ENCODE measurements around the gene FBRSL1. TPM values are rescaled to one million over a fixed set of nuclear protein-coding genes. Genes with fewer than 3 reads are reported as not detected.

The FBRSL1 gene
- total RNA-seq, 3 donors from 2014 or later: 3.5 to 9.8 (median 7.2) TPM

DNA sequence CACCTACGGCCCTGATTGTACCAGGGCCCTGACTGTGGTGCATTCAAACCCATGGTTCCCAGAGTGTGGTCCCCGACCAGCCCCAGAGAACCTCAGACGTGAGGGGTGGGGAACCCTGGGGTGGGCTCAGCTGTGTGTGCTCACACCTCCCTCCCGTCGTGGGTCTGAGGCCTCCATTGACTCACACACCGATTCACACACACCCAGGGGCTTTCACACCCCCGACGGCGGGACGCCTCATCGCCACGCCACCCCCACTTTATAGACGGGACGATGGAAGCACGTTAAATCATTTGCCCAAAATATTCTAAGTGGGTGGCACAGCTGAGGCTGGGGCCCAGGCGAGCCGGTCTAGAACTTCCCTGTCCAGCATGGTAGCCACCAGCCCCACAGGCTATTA lies 3.4 kb upstream of the FBRSL1 start:
- no peak for DNase-seq (ENCODE audit: low spot score in 2 of 2)
- intact Hi-C loops (cut with DNase I; ENCODE audit: low total_unique reads): no loop called here
- Histone ChIP-seq H3K27ac (no peak overlapping the region), H3K9me3 (no peaks in the 10 kb centered on the region), H3K27me3 (peaks cover 0 to 14% of the 10 kb centered on the region in 2 donors), H3K4me3 (no peak overlapping the region), H3K4me1 (peaks cover 2 to 4% of the 10 kb centered on the region in 2 donors), H3K36me3 (no peaks in the 10 kb centered on the region)
- TF ChIP-seq, protein P1, sequence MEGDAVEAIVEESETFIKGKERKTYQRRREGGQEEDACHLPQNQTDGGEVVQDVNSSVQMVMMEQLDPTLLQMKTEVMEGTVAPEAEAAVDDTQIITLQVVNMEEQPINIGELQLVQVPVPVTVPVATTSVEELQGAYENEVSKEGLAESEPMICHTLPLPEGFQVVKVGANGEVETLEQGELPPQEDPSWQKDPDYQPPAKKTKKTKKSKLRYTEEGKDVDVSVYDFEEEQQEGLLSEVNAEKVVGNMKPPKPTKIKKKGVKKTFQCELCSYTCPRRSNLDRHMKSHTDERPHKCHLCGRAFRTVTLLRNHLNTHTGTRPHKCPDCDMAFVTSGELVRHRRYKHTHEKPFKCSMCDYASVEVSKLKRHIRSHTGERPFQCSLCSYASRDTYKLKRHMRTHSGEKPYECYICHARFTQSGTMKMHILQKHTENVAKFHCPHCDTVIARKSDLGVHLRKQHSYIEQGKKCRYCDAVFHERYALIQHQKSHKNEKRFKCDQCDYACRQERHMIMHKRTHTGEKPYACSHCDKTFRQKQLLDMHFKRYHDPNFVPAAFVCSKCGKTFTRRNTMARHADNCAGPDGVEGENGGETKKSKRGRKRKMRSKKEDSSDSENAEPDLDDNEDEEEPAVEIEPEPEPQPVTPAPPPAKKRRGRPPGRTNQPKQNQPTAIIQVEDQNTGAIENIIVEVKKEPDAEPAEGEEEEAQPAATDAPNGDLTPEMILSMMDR (IDR thresholded peaks at IDR 0.05): no peak
- no peak for TF ChIP-seq POLR2AphosphoS5 (IDR thresholded peaks at IDR 0.05)

DNA sequence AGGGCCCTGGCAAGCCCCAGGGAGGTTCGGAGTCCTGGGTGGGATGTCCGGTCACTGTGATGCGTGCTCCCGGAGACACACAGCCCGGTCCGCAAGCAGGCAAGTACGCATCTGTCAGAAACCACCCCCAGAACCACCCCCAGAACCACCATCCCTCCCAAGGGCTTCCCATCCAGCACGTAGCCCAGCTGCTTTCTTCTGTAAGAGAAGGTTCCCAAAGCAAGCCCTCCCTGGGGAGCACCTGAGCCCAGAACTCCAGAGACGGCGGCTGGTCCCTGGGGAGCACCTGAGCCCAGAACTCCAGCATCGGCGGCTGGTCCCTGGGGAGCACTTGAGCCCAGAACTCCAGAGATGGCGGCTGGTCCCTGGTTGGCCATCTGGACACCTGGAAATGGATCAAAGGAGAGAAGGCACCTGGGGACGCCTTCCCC lies 2.6 kb upstream of the FBRSL1 start:
- Histone ChIP-seq H3K4me1 (peaks cover 9 to 12% of the 10 kb centered on the region in 2 donors), H3K27ac (no peak overlapping the region), H3K27me3 (peaks cover 0 to 6% of the 10 kb centered on the region in 2 donors), H3K36me3 (no peaks in the 10 kb centered on the region), H3K4me3 (no peak overlapping the region), H3K9me3 (no peaks in the 10 kb centered on the region)
- TF ChIP-seq POLR2A (IDR thresholded peaks at IDR 0.05): no peak
- DNase-seq (ENCODE audit: low spot score in 2 of 2): no peak
- intact Hi-C loops (cut with DNase I; ENCODE audit: low total_unique reads): no loop called here

DNA sequence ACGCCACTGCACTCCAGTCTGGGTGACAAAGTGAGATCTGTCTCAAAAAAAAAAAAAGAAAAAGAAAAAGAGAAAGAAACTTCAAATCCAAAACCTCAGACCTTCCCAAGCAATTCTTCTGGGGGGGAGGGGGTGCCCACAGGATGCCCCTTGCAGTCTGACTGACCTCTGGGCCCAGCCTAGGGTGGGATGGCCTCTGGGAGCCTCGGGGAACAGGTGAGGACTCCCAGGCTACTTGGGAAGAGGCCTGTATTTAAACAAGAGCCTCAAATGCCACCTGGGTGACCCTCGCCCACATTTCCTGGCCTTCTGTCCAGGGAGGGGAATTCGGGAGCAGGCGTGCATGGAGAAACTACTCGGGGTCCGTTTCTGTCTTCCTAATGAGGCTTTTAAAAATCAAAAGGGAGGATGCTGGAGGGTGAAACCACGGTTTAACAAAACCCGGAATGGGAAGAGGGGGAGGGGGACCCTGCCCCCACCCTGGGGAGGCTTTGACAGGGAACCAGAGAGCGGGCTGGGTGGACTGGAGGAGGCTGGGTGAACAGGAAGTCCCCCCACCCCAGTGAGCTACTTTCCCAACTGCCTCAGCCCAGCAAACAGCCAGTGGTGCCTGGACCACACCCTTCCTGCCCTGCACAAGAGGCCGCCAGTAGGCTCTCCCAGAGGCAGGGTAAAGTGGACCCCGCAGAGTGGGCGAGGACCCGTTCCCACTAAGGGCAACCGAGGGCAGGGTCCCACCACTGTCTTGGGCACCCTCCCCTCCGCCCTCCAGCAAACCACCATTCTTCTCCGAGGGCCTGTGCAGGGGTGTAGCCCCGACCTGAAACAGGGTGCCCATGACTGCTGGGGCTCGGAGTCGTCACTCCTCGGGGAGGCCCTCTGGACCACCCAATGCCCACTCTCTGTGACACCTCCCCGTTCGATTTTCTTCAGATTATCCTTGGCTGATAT lies 1.5 kb upstream of the FBRSL1 start:
- H3K9me3 ChIP-seq: no peaks in the 10 kb centered on the region
- H3K4me1 ChIP-seq: peaks cover 17 to 23% of the 10 kb centered on the region in 2 donors
- intact Hi-C loops (cut with DNase I; ENCODE audit: low total_unique reads): no loop called here
- H3K27me3 ChIP-seq: no peaks in the 10 kb centered on the region
- no peak for TF ChIP-seq POLR2AphosphoS5 (IDR thresholded peaks at IDR 0.05)
- TF ChIP-seq, protein P1 (IDR thresholded peaks at IDR 0.05): no peak
- TF ChIP-seq POLR2A (IDR thresholded peaks at IDR 0.05): no peak
- H3K27ac ChIP-seq: peak overlapping the region; percentile 61 to 74
- peak overlapping the region; percentile 59 to 94 (median 81) for H3K4me3 ChIP-seq
- DNase-seq (ENCODE audit: low spot score in 2 of 2): no peak
- H3K36me3 ChIP-seq: no peaks in the 10 kb centered on the region

DNA sequence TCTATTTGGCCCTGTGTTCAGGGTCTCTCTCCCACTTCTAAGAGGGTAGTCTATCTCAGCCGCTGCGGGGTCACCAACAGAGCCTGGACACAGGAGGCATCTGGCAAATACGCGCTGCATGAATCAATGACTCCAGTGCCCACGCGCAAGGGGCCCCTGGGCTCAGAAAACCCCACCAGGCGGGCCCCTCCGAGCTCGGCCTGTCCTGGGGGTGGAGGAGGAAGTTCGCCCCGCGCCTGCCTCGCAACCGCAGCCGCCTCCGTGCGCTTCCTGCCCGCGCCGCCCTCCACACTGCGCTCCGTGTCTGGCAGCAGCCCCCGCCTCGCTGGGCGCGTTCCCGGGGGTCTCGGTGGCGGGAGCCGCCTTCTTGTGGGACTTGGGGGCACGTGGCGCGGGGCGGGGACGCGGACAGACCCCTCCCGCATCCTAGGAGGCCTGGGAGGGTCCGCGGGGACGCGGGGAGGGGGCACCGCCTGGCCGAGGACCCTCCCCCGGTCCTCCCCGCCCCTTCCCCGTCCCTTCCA lies 811 bp upstream of the FBRSL1 start:
- TF ChIP-seq POLR2A (IDR thresholded peaks at IDR 0.05) (no peak), POLR2AphosphoS5 (IDR thresholded peaks at IDR 0.05) (no peak)
- TF ChIP-seq, protein P1 (IDR thresholded peaks at IDR 0.05): no peak
- intact Hi-C loops (cut with DNase I; ENCODE audit: low total_unique reads): no loop called here

DNA sequence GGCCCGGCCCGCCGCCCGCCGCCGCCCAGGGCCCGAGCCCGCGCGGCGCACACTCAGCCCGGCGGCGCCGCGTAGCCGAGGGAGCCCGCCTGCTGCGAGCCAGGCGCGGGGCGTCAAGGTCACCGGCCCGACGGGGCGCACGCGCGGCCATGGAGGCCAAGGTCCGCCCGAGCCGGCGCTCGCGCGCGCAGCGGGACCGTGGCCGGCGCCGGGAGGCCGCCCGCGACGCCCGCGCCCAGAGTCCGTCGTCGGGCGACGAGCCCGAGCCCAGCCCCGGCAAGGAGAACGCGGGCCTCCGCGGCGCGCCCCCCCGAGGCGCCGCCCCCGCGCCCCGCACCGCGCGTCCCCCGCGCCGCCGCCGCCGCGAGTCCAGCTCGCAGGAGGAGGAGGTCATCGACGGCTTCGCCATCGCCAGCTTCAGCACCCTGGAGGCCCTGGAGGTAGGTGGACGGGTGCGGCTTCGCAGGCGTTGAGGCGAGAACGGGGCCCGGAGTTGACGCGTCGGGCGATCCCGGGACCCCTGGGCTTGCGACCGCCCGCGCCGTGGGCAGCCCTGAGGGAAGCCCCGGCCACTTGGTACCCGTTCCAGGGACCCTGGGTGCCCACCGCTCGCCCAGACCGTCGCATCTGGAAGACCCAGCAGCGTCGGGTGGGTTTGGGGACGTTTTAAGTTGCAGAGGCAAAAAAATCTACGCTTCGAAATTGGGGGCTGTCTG lies 629 bp downstream of the FBRSL1 start:
- Histone ChIP-seq H3K36me3 (no peaks in the 10 kb centered on the region), H3K27me3 (no peaks in the 10 kb centered on the region), H3K4me3 (peak overlapping the region; percentile 63 to 94 (median 74)), H3K27ac (peak overlapping the region; percentile 8 to 38), H3K4me1 (peaks cover 35 to 41% of the 10 kb centered on the region in 2 donors), H3K9me3 (no peaks in the 10 kb centered on the region)
- TF ChIP-seq POLR2AphosphoS5 (IDR thresholded peaks at IDR 0.05) (no peak), POLR2A (IDR thresholded peaks at IDR 0.05) (no peak)
- TF ChIP-seq, protein P1 (IDR thresholded peaks at IDR 0.05): no peak
- DNase-seq (ENCODE audit: low spot score in 2 of 2): no peak
- intact Hi-C loops (cut with DNase I; ENCODE audit: low total_unique reads): loop anchor here (10.0 kb wide), 1 partner anchor 346 kb away; the partner anchor contains the start of genes DDX51 and NOC4L

More for the DNA sequence above, 811 bp upstream of the FBRSL1 start:
- Histone ChIP-seq H3K4me1 (peaks cover 25 to 30% of the 10 kb centered on the region in 2 donors), H3K27me3 (no peaks in the 10 kb centered on the region), H3K36me3 (no peaks in the 10 kb centered on the region), H3K27ac (peak overlapping the region; percentile 61 to 74), H3K4me3 (peak overlapping the region; percentile 59 to 94 (median 81)), H3K9me3 (no peaks in the 10 kb centered on the region)
- no peak for DNase-seq (ENCODE audit: low spot score in 2 of 2)

Data from breast epithelium (tissue), 4 donors.